Measurements from ENCODE around the gene C11orf21.

The C11orf21 gene

GRCh38 chr11:2270322-2271076 is 31.2 kb downstream of the C11orf21 start, which contains the start of gene ASCL2:
Gene ASCL2 (minus strand): TSS chr11:2270588. CDS start chr11:2270332, 256 bp downstream.
- no peak for DNase-seq

GRCh38 chr11:2269601-2270321 is 32.0 kb downstream of the C11orf21 start:
- peak; percentile 53 for DNase-seq

DNA sequence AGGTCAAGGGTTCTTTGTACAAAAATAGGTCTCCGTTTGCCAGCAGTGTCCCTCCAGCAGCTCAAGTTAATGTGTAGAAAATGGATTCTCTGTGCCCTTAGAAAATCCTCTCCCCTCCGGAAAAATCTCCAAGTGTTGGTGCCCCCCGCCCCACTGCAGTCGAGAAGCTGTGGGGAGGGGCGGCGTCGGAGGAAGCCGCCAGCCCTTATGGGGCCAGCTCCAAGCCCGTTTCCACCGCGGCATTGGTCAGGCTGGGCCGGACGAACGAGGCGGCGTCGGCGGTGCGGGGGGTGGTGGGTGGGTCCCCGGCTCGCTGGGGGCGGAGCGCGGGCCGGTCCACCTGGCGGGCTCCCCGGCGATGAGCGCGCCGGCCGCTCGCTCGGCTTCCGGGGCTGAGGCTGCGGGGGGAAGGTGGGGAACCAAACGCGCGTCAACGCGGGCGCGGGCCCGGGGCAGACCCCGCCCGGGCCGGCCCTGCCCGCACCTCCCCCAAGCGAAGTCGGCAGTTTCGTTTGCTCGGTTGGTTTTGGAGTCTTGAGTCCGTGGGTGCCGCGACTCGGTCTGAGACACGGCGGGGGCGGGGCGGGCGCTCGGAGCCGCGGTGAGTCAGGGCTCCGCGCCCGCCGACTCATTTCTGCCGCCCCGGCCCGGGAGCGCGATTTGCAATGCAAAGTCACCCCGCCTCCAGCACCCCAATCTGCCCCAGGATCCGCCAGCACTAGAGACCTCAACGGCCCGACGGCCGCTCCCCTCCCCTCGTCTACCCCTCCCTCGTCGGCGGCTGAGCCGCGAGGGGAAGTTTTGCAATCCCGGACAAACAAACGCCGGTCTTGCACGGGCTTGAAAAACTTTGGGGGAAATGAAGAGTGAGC is 32.8 kb downstream of the C11orf21 start:
- DNase-seq = peak; percentile 2

DNA sequence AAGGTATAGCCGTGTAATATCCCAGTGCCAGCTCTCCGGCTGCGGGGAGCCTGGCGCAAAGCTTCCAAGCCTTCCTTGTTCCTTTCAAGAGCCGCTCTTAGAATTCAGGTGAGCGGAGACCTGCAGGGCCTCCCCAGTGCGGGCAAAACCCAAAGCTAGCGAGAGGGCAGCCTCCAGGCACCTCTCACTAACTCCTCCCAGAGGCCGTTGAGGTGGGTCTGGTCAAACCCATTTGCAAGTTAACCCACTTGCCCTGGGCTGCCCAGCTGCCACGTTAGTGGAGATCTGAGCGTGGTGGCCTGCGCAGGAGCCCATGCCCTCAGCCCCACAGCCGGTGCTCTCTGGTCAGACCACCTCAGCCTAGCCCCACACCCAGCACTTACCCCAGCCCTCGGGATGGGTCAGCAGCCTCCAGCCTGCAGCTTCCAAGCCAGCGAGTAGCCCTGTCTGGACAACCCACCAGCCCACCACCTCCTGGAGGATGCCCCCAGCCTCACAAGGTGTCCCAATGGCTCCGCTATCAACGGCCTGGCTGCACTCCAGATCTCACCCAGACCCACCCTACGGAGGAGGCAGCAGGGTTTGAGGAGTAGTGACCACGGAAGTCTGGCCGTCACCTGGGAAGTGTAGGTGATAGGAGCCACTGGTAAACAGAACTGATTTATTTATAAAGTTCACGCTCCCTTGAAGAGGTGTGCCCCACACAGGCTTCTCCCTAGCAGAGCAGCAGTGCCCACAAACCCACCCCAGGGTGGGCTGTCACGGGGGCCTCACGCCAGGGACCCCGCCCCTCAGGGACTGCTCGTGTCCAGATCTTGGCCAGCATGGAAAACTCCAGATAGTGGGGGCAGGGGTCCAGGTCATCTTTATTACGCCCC is 33.6 kb downstream of the C11orf21 start:
- DNase-seq = no peak

DNA sequence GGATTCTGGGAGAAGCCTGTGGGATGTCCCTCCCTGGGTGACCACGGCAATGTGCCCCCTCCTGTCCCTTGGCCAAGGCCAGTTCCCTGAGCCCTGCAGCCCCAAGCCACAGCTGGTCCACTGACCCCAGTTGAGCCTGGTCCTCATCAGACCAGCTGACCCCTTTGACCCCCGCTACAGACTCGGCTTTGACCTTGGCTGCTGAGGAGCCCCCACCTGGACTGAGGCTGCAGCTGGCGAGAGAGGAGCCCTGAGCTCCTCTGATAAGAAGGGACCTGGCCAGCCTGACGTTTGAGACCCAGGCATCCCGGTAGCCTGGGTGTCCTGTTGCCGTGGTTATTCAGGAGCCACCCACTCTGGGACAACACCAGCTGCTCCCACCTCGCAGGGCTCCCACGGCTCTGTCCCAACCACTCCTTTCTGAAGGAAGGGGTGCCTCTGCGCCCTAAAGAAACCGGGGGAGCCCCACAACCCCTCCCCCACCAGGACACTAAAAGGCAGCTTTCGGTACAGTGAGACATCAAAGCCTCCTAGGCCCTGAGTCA is 34.3 kb downstream of the C11orf21 start:
- DNase-seq = no peak

DNA sequence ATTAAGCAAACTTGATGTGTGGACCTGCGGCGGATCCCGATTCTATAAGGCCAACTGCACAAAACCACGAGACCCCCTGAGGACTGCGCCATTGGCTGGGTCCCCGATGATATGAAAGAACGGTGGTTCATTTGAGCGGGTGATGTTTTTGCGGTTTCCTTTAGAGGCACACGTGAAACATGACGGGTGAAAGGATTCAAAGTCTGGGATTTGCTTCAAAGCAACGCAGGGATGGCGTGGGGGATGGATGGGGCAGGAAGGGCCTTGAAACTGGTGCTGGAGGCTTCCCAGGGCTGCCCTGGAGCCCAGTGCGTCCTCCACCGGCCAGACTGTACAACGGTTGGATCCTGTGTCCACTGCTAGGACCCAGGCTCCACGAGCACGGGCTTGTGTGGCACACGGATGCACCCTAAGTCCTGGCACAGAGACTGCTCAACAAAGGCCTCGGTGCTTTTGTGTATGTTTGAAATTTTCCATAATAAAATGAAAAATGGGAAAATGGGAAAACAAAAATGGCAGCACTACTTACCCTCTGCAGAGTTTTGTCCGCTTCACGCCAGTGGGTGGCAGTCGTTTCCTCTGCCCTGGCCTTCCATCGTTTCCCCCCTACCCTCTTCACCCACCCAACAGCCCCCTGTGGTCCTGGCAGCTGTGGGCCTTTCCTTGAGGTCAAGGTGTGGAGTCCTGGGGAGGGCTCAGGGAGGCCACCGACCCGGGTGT is 35.0 kb downstream of the C11orf21 start:
- no peak for DNase-seq

GRCh38 chr11:2265854-2266585 is 35.7 kb downstream of the C11orf21 start:
- no peak for DNase-seq

GRCh38 chr11:2265396-2265795 is 36.3 kb downstream of the C11orf21 start:
- no peak for DNase-seq

DNA sequence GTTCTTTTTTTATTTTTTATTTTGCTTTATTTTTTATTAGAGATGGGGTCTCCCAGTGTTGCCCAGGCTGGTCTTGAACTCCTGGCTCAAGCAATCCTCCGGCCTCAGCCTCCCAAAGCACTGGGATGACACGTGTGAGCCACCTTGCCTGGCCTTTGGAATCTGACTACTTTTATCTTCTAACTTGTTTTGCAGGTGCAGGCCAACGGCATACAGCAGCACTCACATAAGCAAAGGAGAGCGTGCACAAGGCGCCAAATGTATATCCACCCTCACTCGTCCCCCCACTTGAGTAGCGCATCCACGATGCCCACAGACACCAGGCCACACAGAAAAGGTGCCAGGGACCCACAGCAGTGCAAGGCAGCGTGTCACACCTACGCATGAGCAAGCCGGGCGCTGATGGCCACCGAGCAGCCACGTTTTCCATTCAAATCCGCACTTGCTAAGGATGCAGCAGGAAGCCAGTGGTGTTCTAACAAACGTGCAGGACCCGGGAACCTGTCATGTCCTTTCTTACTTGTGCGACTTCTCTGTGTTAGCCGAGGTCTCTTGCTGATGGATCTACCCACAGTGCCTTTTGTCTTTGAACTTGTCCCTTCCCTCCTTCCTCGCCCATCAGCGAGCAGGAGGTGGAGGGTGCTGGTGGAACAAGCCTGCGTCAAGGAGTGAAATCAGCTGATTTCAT is 37.2 kb downstream of the C11orf21 start:
- DNase-seq = no peak

DNA sequence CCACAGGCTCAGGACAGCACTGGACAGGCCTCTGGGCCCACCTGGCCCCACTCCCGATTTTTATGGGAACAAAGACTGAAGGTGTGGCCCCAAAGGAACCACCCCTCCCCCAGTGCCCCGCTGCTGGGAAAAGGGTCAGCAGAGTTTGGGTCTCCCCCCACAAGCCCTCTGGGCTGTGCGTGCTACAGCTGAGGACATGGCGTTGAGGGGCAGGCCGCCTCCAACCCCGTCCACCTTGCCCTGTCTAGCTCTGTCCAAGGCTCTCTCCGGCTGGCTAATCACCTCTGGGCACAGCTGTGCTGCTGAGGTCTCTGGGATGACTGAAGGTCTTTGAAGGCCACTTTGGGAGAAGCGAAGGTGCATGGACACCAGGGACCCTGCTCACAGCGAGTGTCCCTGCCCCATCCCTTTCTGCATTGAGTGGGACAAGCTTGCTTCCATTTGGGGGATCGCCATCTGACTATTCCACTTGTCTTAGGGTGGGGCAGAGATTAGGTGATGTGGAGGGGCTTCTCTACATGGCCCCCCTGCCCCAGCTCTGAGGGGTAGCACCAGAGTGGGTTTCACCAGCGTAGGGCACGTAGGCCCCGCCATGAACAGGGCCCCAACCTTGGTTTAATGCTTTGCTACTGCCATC is 37.9 kb downstream of the C11orf21 start:
- no peak for DNase-seq

- DNase-seq = no peak
Measured at GRCh38 chr11:2263071-2263565, 38.6 kb downstream of the C11orf21 start.

DNA sequence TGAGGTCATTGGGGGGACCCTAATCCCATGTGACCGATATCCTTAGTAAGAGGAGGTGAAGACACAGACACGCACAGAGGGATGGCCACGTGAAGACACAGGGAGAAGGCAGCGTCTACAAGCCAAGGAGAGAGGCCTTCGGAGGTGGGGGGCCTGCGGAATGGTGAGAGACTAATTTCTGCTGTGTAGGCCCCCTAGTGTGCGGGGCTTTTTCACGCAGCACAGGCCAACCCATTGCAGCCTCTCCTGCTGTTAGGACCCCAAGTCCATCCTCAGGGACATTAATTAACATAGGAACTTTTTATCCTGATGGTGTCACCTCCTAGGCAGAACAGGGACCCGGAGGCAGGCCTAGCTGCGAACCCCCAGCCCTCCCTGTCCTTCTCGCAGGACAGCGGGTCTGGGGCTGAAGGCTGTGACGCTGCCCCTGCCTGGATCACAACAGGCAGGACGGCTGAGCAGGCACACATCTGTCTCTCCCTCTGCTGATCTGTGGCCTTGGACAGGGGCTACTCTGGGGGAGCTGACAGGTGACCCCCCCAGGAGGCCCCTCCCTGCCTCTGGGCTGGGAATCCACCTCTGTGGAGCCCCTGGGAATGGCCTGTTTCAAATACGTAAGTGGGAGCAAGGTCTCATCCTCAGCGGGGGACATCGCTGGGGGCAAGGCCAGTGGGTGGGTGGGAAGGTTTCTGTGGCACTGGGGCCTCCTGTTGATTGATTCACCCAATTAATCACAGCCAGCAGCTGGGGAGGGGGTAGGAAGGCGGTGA is 39.2 kb downstream of the C11orf21 start:
- DNase-seq = no peak

GRCh38 chr11:2261436-2262230 is 40.1 kb downstream of the C11orf21 start:
- no peak for DNase-seq

GRCh38 chr11:2260491-2261364 is 41.0 kb downstream of the C11orf21 start:
- no peak for DNase-seq

GRCh38 chr11:2259897-2260451 is 41.7 kb downstream of the C11orf21 start:
- no peak for DNase-seq

GRCh38 chr11:2259466-2259830 is 42.3 kb downstream of the C11orf21 start:
- no peak for DNase-seq

Data from fibroblast of skin of right biceps (primary cell).